Activated T-helper 9 cell treated with anti-CD3 and anti-CD28 coated beads, Interleukin-2, amount 50 U/mL, for 16 hours (primary cell): ENCODE results near the gene AGTRAP.

Experiments
- DNase-seq: peaks from one replicate; pipeline ENCODE4 v3.0.0-alpha.2; 2020; ENCODE audit warnings: low read depth

The AGTRAP gene

GRCh38 chr1:11735531-11735853 is 444 bp upstream of the AGTRAP start:
- no peak for DNase-seq

- no peak for DNase-seq
Observed at GRCh38 chr1:11736746-11737639, 1.1 kb downstream of the AGTRAP start.

GRCh38 chr1:11738096-11738495 is 2.2 kb downstream of the AGTRAP start:
- DNase-seq: no peak

GRCh38 chr1:11738783-11739182 is 2.8 kb downstream of the AGTRAP start:
- DNase-seq: no peak

GRCh38 chr1:11740258-11741192 is 4.6 kb downstream of the AGTRAP start:
- DNase-seq: no peak

- no peak for DNase-seq
Observed at GRCh38 chr1:11741482-11741881, 5.5 kb downstream of the AGTRAP start.

GRCh38 chr1:11741919-11742558 is 6.1 kb downstream of the AGTRAP start:
- DNase-seq: no peak

- no peak for DNase-seq
Observed at GRCh38 chr1:11744287-11744686, 8.4 kb downstream of the AGTRAP start.

GRCh38 chr1:11746092-11746491 is 10.2 kb downstream of the AGTRAP start:
- DNase-seq: no peak

GRCh38 chr1:11746795-11747487 is 11.0 kb downstream of the AGTRAP start:
- DNase-seq: no peak

- no peak for DNase-seq
Observed at GRCh38 chr1:11748294-11749202, 12.6 kb downstream of the AGTRAP start.

- peak; percentile 15 for DNase-seq
Observed at GRCh38 chr1:11749203-11749689, 13.3 kb downstream of the AGTRAP start.

- DNase-seq: no peak
Observed at GRCh38 chr1:11749996-11750395, 14.1 kb downstream of the AGTRAP start.

GRCh38 chr1:11751087-11751486 is 15.2 kb downstream of the AGTRAP start:
- no peak for DNase-seq

GRCh38 chr1:11752359-11753088 is 16.6 kb downstream of the AGTRAP start:
- DNase-seq: no peak

- DNase-seq: no peak
Observed at GRCh38 chr1:11753555-11754208, 17.7 kb downstream of the AGTRAP start.

- no peak for DNase-seq
Observed at GRCh38 chr1:11757047-11757446, 21.1 kb downstream of the AGTRAP start.

- DNase-seq: no peak
Observed at GRCh38 chr1:11759791-11760190, 23.9 kb downstream of the AGTRAP start.

GRCh38 chr1:11761285-11761684 is 25.3 kb downstream of the AGTRAP start:
- DNase-seq: no peak
